NOMO-1 (cell line): ENCODE measurements around the gene PHKB.
A peak's percentile ranks its signal among the peaks of the same experiment; 100 is the strongest.
"Not testable (repeated sequence)": the region's sequence is repeated elsewhere in the genome, so short reads cannot be mapped to it uniquely, and the experiment has no call there.

Experiments used
- DNase-seq, 2 experiments: peaks; one replicate each; lab custom pipeline; 2025; ENCODE audit not compliant: unreplicated experiment in 2 of 2; lab: John Stamatoyannopoulos, UW

Gene PHKB

DNA sequence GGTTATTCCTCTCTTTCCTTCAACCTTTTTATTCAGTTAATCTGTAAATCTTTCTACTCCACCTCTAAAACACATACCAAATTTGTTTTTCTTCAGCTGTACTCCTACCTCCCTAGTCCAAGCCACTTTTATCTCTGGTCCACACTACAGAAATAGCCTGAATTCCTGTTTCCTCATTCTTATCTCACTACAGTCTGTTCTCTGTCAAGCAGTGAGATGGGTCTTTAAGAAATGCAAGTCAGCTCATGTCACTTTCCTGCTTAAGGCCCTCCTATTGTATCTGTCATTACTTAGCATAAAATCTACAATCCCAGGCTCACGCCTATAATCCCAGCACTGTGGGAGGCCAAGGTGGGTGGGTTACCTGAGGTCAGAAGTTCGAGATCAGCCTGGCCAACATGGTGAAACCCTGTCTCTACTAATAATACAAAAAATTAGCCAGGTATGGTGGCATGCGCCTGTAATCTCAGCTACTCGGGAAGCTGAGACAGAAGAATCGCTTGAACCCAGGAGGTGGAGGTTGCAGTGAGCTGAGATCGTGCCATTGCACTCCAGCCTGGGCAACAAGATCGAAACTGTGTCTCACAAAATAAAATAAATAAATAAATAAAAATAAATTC lies 7.0 kb downstream of the PHKB start:
- DNase-seq = not testable (repeated sequence)

DNA sequence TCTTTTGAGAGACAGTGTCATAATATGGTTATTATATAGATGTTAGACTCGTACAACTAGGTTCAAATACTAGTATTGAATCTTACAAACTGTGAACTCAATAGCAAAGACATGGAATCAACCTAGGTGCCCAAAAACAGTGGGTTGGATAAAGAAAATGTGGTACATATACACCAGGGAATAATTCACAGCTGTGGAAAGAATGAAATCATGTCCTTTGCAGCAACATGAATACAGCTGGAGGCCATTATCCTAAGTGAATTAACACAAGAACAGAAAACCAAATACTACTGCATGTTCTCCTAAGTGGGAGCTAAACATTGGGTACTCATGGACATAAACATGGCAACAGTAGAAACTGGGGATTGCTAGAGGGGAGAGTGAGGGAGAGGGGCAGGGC lies 8.1 kb downstream of the PHKB start:
- DNase-seq = no peak

DNA sequence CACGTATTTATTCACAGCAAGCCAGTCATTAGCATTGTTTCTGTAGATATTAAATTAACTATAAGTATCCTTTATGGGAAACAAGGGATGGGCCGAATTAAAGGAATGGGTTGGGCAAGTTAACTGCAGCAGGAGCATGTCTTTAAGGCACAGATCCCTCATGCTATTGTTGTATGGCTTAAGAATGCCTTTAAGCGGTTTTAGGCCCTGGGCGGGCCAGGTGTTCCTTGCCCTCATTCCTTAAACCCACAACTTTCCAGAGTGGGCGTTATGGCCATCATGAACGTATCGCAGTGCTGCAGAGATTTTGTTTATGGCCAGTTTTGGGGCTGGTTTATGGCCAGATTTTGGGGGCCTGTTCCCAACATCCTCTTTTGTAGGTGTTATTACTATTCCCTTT lies 9.1 kb downstream of the PHKB start:
- DNase-seq = no peak

DNA sequence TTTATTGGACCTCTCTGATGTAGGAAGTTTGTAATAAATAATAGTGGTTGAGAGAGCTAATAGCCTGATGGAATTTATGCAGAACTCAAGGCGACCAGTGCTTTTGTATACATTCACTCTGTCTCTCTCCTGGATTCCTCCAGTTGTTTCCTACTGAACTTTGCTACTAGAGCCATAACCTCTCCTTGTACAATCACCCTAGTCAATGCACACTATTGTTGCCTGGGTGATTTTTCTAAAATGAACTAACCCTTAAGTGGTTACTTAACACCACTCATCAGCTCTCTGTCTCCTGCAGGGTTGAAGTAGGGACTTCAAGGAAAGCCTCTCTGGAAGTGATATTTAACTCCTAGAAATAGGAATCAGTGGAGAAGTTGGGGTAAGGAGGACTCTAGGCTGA lies 9.7 kb downstream of the PHKB start:
- no peak for DNase-seq

DNA sequence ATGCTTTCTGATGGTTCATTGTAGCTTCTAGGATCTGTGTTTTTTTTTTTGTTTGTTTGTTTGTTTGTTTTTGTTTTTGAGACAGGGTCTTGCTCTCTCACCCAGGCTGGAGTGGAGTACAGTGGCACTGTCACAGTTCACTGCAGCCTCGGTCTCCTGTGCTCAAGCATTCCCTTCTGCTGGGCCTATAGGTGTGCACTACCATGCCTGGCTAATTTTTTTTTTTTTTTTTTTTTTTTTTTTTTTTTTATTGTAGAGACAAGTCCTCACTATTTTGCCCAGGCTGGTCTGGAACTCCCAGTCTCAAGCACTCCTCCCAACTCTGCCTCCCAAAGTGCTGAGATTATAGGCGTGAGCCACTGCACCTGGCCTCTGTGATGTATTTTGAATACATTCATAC lies 11.9 kb downstream of the PHKB start:
- DNase-seq = not testable (repeated sequence)

DNA sequence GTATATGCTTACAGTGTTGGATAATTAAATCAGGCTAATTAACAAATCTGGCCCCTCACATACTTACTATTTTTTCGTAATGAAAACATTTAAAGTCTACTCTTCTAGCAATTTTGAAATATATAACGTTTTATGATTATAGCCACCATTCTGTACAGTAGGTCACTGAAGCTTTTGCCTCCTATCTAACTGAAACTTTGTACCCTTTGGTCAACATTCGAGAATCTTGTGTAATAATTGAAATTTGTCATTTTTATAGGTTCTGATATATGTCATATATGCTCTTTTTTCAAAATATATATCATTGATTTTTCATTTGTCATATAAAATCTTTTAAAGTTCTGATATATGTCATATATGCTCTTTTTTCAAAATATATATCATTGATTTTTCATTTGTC lies 12.7 kb downstream of the PHKB start:
- no peak for DNase-seq

DNA sequence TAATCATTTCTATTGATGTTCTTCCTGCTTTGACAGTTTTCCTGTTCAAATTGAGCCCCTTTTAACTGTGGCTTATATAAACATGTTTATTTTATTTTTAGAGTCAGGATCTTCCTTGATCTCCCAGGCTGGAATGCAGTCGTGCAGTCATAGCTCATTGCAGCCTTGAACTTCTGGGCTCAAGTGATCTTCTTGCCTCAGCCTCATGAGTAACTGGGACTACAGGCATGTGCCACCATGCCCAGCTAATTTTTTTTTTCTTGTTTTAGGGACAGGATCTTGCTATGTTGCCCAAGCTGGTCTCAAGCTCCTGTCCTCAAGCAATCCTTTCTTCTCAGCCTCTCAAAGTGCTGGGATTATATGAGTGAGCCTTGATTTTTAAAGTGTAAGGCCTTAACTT lies 14.7 kb downstream of the PHKB start:
- no peak for DNase-seq

DNA sequence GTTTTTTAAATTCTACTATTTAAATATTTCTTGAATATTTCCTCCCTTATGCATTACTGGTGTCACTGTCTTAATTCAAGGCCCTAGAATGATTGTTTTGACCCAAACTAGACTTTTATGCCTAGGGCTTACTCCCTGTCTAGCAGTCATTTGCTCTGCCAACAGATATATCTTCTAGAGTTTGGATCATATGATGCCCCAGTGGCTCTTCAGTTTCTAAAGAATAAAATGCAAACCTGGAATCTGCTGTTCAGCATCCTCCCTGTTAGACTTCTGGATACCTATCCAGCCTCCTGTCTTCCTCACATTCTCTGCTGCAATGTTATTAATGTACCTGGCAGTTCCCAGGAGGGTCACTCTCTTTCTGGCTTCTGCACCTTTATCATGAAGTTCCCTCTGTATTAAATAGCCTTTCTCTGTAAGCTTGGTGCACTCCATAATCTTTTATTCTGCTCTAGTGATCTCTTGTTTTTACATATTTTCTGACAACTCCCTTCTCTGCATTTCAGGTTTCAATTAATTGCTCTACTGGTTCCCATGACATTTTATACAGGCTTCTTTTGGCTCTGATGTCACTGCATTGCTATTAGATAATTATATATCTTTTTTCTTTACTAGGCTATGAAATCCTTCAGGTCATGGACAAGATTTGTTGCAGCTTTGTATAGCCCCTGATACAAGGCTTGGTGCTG lies 15.7 kb downstream of the PHKB start:
- DNase-seq = no peak

DNA sequence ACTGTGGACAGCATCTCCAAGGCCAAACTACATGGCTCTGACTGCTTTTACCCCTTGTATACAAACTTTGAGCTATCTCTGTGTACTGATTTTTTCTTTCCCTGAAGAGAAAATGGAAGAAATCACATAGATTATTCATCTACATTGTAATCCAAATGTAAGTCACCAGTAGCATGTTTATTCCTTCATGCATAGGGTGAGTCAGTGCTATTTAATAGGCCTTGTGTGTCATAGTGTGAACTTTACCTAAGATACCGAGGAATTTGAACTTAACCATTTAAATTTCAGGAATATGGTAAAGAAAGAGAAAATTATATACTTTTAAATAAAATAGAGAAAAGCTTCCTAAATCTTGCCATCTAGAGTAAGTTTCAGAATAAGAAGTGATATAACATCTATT lies 16.5 kb downstream of the PHKB start:
- DNase-seq = no peak

DNA sequence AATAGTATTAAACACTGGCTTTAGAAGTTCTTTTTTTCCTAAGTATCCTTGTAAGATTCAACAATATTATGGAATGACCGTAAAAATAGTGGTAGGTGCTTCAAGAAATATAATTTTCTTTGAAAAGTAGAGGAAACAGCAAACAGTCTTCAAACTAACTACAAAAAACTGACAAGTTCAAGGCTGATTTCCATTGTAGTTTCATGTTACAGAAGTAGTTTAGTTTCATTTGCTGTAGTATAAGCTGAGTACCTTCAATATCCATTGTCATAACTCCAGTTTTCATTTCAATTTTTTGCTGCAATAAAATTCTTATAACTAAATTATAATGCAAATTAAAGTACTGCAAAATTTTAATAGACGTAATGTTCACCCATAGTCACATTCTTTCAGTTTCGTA lies 19.3 kb downstream of the PHKB start:
- no peak for DNase-seq

DNA sequence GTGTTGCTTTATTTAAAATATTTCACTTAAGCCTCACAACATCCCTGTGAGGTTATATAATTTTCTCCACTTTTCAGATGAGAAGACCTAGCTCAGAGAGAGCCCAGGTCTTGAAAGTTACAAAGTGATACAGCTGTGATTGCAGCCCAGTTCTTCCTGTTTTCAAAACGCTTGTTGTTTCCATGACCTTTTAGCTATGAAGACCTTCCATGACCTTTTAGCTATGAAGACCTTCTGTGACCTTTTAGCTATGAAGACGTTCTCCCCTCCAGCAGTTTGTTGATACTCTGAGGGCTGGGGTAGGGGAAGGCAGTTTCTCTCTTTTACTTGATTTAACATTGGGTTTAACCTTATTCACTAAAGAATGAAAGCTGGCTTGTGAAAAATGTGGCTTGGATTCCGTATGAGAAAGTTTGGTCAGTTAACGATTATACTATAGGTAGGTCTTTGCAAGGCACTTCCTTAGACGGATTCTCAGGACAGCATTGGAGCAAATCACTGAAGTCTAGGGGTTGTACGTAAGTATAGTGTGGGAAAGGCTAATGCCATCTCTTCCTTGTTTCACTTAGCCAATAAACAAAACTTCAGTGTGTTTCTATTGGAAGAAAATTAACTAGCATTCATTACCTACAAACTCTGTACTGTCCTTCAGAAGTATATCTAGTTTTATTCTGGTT lies 20.7 kb downstream of the PHKB start:
- DNase-seq = no peak

DNA sequence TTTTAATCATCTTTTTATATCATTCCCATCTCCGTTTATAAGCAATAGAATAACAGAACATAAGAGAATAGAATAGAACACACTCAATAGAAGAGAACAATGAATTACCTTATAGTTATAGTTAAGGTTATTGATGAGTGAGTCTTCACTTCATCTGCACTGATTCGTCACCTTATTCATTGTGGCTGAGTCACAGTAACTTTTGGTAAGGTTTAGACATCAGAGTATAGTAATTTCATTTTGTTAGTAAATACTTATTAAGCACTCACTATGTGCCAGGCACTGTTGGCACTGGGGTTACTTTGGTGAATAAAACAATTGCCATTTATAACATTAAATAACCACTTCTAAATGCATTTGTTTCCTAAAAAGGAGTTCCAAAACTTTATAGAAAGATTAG lies 22.5 kb downstream of the PHKB start:
- DNase-seq = no peak

DNA sequence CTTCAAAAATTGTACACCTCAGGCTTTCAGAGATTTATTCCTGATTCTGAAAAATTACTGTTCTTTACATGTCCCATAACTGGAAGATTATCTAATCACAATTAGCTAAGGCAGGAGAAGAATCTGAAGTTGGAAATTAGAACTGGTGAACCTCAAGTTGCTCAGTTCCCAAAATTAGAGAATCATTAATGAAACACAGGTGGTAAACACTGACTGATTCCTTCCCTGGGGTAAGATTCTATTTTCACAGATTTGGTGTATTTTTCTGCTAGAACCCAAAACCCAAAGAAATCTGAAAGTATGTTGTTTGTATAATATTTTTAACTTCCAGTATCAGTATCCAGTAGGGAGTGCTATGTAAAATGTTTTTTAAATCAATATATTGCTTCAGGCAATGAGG lies 25.7 kb downstream of the PHKB start:
- DNase-seq = no peak

DNA sequence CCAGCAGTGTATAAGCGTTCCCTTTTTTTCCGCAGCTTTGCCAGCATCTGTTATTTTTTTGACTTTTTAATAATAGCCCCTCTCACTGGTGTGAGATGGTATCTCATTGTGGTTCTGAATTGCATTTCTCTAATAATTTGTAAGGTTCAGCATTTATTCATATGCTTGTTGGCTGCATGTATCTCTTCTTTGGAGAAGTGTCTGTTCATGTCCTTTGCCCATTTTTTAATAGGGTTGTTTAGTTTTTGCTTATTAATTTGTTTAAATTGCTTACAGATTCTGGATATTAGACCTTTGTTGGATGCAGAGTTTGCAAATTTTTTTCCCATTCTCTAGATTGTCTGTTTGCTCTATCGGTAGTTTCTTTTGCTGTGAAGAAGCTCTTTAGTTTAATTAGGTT lies 26.9 kb downstream of the PHKB start:
- no peak for DNase-seq

DNA sequence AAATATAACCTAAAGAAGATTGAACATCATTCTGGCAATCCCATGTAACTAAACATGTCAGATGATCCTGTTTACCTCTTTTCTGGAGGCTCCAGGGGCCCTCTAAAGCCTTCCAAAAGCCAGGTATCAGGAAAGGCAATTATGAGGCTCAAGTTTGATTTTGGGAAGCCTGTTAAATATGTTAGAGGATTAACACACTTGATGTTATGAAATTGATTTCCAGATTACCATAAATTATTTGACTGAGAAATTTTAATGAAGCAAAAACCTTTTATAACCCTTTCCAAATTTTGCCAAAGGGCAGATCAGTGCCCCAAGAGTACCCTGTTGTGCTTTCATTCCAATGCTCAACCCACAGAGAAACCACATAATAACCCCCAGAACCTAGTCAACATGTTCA lies 29.3 kb downstream of the PHKB start:
- no peak for DNase-seq

DNA sequence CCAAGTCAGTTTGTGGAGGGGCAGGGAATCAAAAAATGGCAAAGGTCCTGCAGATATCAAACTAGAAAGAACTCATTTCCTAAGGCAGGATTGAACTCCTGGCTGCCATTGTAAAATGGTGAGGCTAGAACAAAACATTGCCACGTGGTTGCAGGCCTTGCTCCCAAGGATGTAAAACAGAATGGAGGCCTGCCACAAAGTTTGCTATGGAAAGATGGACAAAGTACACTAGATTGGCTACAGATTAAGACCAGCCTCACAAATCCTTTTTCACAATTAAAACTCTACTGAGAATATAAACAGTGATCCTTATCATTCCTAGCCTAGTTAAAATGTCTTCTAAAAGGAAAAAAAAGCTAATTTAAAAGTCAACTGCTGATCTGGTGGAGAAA lies 30.9 kb downstream of the PHKB start:
- no peak for DNase-seq

DNA sequence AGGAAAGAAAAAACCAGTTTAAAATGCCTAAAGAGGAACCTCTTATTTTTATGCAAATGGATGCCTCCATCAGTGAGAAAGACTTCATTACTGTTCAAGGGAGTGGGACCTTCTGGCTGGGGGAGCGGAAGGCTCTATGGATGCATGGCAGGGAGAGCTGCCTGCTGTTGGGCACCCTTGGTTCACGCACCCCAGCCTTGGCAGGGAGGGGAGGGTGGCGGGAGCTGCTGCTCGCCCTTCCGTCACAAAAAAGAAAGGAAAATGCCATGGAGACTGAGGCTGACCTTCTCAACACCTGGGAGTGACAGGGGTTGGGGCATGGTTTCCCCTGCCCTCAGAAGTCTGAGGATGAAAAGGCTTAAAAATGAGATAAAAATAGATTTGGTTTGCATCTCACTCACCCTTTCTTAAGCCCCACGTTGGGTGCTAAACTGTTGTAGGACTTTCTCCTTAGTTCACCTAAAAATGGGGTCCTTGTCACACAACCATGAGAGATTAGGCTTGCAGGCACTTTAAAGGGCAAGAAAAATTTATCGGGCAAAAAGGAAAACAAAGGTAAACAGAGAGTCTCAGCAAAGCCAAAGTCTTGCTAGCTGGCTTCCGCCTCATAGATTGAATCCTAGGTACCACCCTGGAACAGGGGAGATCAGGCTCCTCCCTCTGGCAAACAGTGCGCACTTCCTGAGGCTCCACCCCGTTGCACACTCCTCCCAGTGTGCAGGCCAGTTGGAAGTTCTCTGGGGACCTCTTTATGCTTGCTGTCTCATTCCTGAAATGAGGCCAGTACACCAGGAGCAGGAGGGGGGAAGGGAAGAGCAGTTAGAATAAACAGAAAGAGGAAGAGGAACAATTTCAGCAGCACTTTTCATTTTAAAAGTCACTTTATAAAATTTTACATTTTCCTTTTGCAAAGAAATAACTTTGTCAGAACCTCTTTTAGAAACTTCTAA lies 31.6 kb downstream of the PHKB start:
- DNase-seq = peak; percentile 81 to 83

DNA sequence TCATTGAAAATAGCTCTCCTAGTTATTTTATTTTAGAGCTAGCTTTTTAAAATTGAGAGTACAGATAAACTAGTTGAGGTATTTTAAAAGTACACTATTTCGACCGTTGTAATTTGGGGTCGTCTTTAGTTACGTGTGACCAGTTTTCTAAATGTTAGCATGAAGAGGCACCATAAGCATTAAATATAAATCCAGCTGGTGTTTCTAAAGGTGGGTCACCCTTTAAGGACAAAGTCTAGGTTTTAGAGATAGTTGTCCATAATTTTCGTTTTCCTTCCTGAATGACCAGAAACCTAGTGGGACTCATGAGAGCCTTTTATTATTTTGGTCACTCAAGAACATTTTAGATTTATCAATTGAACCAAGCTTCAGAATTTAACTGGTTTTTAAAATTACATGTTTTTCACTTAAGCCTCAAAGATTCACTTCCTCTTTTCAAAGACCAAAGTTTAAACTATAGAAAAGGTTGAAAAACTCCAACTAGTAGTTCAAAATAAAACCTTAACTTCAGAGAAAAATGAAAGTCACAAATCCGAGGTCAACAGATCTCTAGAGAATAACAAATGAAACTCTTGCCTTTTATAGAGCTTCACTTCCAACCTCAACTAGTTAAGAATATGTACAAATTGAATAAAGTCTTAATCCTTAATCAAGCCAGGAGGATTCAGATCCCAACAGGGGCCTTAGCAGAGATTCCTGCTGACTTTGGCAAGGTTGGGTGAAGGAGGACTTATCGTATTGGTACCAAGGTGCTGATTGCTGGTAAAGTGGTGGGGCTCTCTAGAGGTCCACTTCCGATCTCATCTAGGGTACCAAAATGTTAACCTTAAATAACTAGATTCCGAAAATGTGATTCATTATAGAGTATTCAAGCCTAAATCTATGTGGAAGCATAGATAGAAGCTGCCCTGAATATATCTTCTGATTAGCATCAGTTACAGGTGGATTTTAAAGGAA lies 32.5 kb downstream of the PHKB start:
- peak in 1 of 2 experiments; percentile 74 for DNase-seq

DNA sequence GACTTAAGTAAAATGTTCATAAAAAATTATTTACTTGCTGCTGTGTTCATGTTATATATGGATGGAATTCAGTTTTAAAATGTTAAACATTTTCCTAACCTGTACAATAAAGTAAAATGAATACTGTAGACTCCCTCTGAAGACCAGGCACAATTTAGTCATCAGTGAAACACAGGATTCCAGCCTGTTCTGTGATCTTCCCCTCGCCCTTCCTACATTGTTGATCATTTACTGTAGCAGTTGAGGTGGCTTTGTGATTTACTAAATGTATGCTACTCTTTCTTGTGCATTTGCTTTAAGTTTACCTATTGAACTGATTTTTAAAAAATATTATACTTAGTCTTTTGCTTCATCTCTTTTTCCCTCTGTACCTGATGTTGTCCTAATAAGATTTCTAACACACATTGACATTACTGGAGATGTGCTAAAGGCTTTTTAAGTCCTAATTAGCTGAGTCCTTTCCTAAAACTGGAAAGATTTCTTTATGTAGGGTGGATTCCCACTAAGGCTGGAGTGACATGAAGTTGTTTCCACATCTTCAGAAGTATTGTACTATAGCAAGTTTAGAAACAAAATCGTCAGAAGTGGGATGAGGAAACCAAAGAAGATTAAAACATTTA lies 38.1 kb downstream of the PHKB start:
- DNase-seq = no peak
